Prostate gland (tissue), 2 donors: ENCODE data around the gene SLK.

Experiments
- POLR2A ChIP-seq: fragments of 450-650 bp; IDR thresholded peaks from one replicate; pipeline ENCODE4 v1.6.1; 2016; ENCODE audit warnings: antibody characterized with exemption, mild to moderate bottlenecking
- TF ChIP-seq, protein P1 (sequence below), 4 experiments: fragments of 200-600 bp in 2 of 4; fragments of 450-650 bp in 2 of 4; sonication (generic) in 2 of 4; IDR thresholded peaks; 1 replicate in 3 of 4; 2 replicates in 1 of 4; pipeline ENCODE4 v1.5.1; 2016 to 2019; ENCODE audit warnings: antibody characterized with exemption in 4 of 4, mild to moderate bottlenecking in 2 of 4, moderate library complexity in 2 of 4

DNA sequence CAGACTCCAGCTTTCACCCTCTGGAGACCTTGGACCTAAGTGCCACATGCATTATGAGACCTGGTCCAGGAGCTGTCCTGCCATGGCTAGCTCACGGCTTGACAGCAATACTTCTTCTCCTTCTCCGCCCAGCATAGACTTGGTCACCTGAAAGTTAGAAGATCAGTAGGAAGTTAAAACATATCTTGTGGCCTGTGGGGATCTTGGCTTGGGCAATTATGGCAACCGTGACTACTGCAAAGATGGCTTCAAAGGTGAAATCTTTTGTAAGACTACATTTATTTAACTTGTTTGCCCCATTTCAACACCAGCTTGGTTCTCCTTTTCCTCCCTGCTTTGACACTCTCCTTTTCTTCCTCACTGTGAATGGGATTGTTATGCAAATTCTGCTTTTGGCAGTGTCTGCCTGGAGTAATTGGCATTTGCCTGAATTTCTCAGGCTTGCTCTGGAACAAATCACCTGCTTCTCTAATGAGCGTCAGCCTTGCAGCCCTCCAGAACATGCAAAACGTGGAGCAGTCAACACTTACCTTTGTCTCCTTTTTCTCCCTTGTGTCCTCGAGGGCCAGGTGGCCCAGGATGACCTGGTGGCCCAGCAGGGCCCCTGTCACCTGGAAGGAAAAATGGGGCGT, 65.3 kb downstream of the SLK start:
- TF ChIP-seq POLR2A = no peak
- TF ChIP-seq, protein P1, sequence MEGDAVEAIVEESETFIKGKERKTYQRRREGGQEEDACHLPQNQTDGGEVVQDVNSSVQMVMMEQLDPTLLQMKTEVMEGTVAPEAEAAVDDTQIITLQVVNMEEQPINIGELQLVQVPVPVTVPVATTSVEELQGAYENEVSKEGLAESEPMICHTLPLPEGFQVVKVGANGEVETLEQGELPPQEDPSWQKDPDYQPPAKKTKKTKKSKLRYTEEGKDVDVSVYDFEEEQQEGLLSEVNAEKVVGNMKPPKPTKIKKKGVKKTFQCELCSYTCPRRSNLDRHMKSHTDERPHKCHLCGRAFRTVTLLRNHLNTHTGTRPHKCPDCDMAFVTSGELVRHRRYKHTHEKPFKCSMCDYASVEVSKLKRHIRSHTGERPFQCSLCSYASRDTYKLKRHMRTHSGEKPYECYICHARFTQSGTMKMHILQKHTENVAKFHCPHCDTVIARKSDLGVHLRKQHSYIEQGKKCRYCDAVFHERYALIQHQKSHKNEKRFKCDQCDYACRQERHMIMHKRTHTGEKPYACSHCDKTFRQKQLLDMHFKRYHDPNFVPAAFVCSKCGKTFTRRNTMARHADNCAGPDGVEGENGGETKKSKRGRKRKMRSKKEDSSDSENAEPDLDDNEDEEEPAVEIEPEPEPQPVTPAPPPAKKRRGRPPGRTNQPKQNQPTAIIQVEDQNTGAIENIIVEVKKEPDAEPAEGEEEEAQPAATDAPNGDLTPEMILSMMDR (IDR thresholded peaks at IDR 0.05) = no peak
